ENCODE data around the gene RBM22. TPM values are rescaled to one million over a fixed set of nuclear protein-coding genes. Genes with fewer than 3 reads are reported as not detected.
A peak's percentile ranks its signal among the peaks of the same experiment; 100 is the strongest.

The RBM22 gene
- total and polyA plus RNA-seq, 2 of the 8 experiments (the other 6 are each of a cell fraction or from before 2014, with no cell fraction given): 20.8 to 33.9 TPM

DNA sequence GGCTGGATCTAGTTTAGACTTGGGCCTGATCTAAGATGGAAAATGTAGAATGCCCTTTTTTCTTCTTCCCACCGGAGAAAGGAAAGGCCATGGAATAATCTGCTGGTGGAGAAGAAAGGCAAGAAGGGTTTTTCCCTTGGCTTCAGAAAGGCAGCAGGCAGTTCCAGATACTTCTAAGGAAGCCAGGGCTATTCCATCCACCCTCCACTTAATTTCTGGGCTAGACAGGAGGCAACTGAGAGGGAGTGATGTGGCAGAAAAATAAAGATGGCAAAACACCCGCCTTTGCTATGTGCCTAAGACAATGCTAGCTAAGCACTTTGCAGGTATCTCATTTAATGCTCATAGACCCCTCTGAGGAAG is 29.9 kb downstream of the RBM22 start:
- Histone ChIP-seq H2AK5ac (ENCODE audit: low read depth, low read length) (no peak overlapping the region; the same call in 1 of the 2 replicates), H3K27ac (ENCODE audit: low read depth, low read length) (no peak overlapping the region), H4K5ac (ENCODE audit: insufficient read length, low read depth, low read length) (no peak overlapping the region), H3K23ac (ENCODE audit: insufficient read length) (no peak overlapping the region), H3K18ac (ENCODE audit: extremely low read depth, low read length) (peak overlapping the region; percentile 9; the same call in 1 of the 2 replicates), H3K36me3 (ENCODE audit: control insufficient read depth in 2 of 4, insufficient read depth in 4 of 4, low read length in 3 of 4) (peaks cover 0 to 15% (median 0%) of the 10 kb centered on the region in 4 experiments; a peak in 2 of 8 replicates), H3K4me3 (ENCODE audit: extremely low read depth in 1 of 4, insufficient read depth in 2 of 4, low read depth in 3 of 4, low read length in 4 of 4) (peak overlapping the region; percentile 88 to 96 (median 93)), H2BK5ac (ENCODE audit: low read depth, low read length) (peak overlapping the region; percentile 92; the same call in 1 of the 2 replicates), H2AFZ (ENCODE audit: low read length) (peak overlapping the region; percentile 28; the same call in 1 of the 2 replicates), H4K20me1 (replicated peaks in 1 of 2; ENCODE audit: control insufficient read depth in 1 of 2, insufficient read depth in 2 of 2, low read length in 2 of 2) (no peaks in the 10 kb centered on the region), H3K56ac (replicated peaks; ENCODE audit: insufficient read length, low read depth, low read length) (no peak overlapping the region), H4K8ac (ENCODE audit: extremely low read depth, insufficient read depth, low read length) (no peak overlapping the region), H3K4me1 (replicated peaks in 1 of 4; ENCODE audit: control insufficient read depth in 3 of 4, insufficient read depth in 4 of 4, low read length in 3 of 4) (peaks cover 5 to 23% (median 14%) of the 10 kb centered on the region in 4 experiments), H3K14ac (ENCODE audit: insufficient read length) (no peak overlapping the region), H3K4me2 (ENCODE audit: insufficient read depth in 1 of 2, low read depth in 2 of 2, low read length in 2 of 2) (peak overlapping the region; percentile 73 to 94), H3K79me2 (ENCODE audit: control insufficient read depth in 1 of 2, insufficient read depth in 2 of 2, low read length in 2 of 2) (peaks cover 0 to 9% of the 10 kb centered on the region in 2 experiments; a peak in 2 of 4 replicates), H3K4ac (replicated peaks; ENCODE audit: insufficient read length, low read depth, low read length) (peak overlapping the region; percentile 24), H2BK120ac (replicated peaks; ENCODE audit: low read depth, low read length) (no peak overlapping the region), H2BK12ac (ENCODE audit: low read depth, low read length) (0 out of 2 replicates have a peak overlapping the region, but pooled peaks have one; percentile 14), H3K9ac (replicated peaks in 1 of 4; ENCODE audit: extremely low read depth in 1 of 4, low read depth in 3 of 4, low read length in 3 of 4) (peak overlapping the region in 2 of 4 experiments; percentile 31 to 87; a peak in 4 of 7 replicates), H2BK15ac (ENCODE audit: low read length) (0 out of 2 replicates have a peak overlapping the region, but pooled peaks have one; percentile 24), H3K9me3 (ENCODE audit: insufficient read depth in 2 of 2, low read depth in 1 of 2, low read length in 1 of 2) (no peaks in the 10 kb centered on the region), H3K27me3 (replicated peaks in 1 of 4; ENCODE audit: control insufficient read depth in 3 of 4, extremely low read depth in 1 of 4, insufficient read depth in 3 of 4, low read length in 3 of 4) (no peaks in the 10 kb centered on the region), H3K23me2 (ENCODE audit: low read depth, low read length) (peaks cover 9% of the 10 kb centered on the region), H4K91ac (replicated peaks; ENCODE audit: insufficient read length, low read length) (peak overlapping the region; percentile 5), H3K79me1 (ENCODE audit: low read depth, low read length) (no peaks in the 10 kb centered on the region), H2BK20ac (ENCODE audit: low read length) (no peak overlapping the region)
- FAIRE-seq (no peak), DNase-seq (ENCODE audit: low read depth in 1 of 2, low spot score in 2 of 2) (no peak)
- CTCF ChIA-PET (ENCODE audit: partially characterized antibody): interaction anchor here (0.7 to 2.5 kb wide), 7 partner anchors 10 to 221 kb away, joined by 3 to 8 read pairs (median 5); partner anchors contain the start of genes MYOZ3, RBM22 and RPS14
- POLR2A ChIA-PET (ENCODE audit: partially characterized antibody): interaction anchor here (0.7 to 4.7 kb wide), 15 partner anchors 11 to 221 kb away, joined by 3 to 70 read pairs (median 5); partner anchors contain the start of genes DCTN4, MYOZ3 and RBM22
- whole genome bisulfite sequencing, 2 experiments (ENCODE audit: extremely low coverage in 1 of 2, insufficient coverage in 1 of 2, insufficient read length in 1 of 2, insufficient replicate concordance in 2 of 2, low coverage in 1 of 2, low lambda C conversion rate in 2 of 2, missing lambda C conversion rate in 1 of 2): 62% methylated on average over 2 of the region's 2 CpGs; no CpG with 5 or more reads in 1 of the 2 experiments
- no peak for TF ChIP-seq BACH1 (IDR thresholded peaks at IDR 0.05; ENCODE audit: low read length)
- TF ChIP-seq ZNF274 (IDR thresholded peaks at IDR 0.05; ENCODE audit: borderline replicate concordance, extremely low read depth, low read length): no peak
- no peak for TF ChIP-seq EP300 (IDR thresholded peaks at IDR 0.05; ENCODE audit: borderline replicate concordance in 1 of 2, low read depth in 2 of 2, low read length in 2 of 2)
- TF ChIP-seq CHD1 (IDR thresholded peaks at IDR 0.05; ENCODE audit: low read depth, low read length): no peak
- TF ChIP-seq HDAC6 (IDR thresholded peaks at IDR 0.05; ENCODE audit: low read depth, low read length): no peak
- TF ChIP-seq RXRA (IDR thresholded peaks at IDR 0.05; ENCODE audit: insufficient read depth, low read depth, low read length): no peak
- TF ChIP-seq EGR1 (IDR thresholded peaks at IDR 0.05; ENCODE audit: borderline replicate concordance, low read depth, low read length): no peak
- TF ChIP-seq FOSL1 (IDR thresholded peaks at IDR 0.05; ENCODE audit: insufficient read depth, low read depth, low read length): no peak
- TF ChIP-seq JUN (IDR thresholded peaks at IDR 0.05; ENCODE audit: low read depth, low read length): no peak
- no peak for TF ChIP-seq POLR2AphosphoS5 (IDR thresholded peaks at IDR 0.05; ENCODE audit: low read depth, low read length)
- TF ChIP-seq RAD21 (IDR thresholded peaks at IDR 0.05 in 1 of 2, conservative IDR thresholded peaks at IDR 0.05 in 1 of 2; ENCODE audit: low read depth in 2 of 2, low read length in 2 of 2): no peak
- no peak for TF ChIP-seq CHD2 (IDR thresholded peaks at IDR 0.05; ENCODE audit: low read length)
- TF ChIP-seq TCF12 (IDR thresholded peaks at IDR 0.05; ENCODE audit: low read depth, low read length): no peak

Measured in H1 (cell line).